Naive thymus-derived CD4-positive, alpha-beta T cell (primary cell): ENCODE results near the gene REX1BD. TPM values are rescaled to one million over a fixed set of nuclear protein-coding genes. Genes with fewer than 3 reads are reported as not detected.
A peak's percentile ranks its signal among the peaks of the same experiment; 100 is the strongest.

Experiments used
- ATAC-seq: fragments of 150-1000 bp; cut with Tn5 transposase; 2 replicates; pipeline ENCODE4 v1.10.0; 2021; ENCODE audit warnings: mild to moderate bottlenecking, moderate library complexity
- CTCF ChIA-PET: fragments of 350-600 bp; sonication (Branson Sonifier 250); formaldehyde crosslinking; loops from one replicate; lab custom pipeline; 2021; ENCODE audit warnings: antibody characterized with exemption; lab: Charles Lee
- POLR2A ChIA-PET: fragments of 350-600 bp; sonication (Branson Sonifier 250); formaldehyde crosslinking; loops from one replicate; lab custom pipeline; 2021; ENCODE audit warnings: antibody characterized with exemption, inconsistent platforms; lab: Charles Lee
- DNase-seq, 9 donors: peaks; one replicate each; pipeline versions ENCODE4 v3.0.0 to v3.0.0-alpha.2; 2020 to 2022; ENCODE audit warnings: mixed read lengths in 1 of 9
- H3K27ac ChIP-seq: one replicate; pipeline ENCODE4 v1.7.0; 2013; ENCODE audit warnings: mild to moderate bottlenecking, low read depth, low read length, moderate library complexity
- H3K27me3 ChIP-seq, 2 donors: one replicate each; pipeline ENCODE4 v1.7.0; 2013; ENCODE audit warnings: low read length in 2 of 2, mild to moderate bottlenecking in 2 of 2, moderate library complexity in 2 of 2; ENCODE audit not compliant: control insufficient read depth in 2 of 2, insufficient read depth in 2 of 2
- H3K36me3 ChIP-seq, 3 experiments: 1 replicate in 2 of 3; 2 replicates in 1 of 3; pipeline ENCODE4 v1.7.0; 2013; ENCODE audit warnings: low read length in 3 of 3, mild to moderate bottlenecking in 3 of 3, moderate library complexity in 1 of 3; ENCODE audit not compliant: insufficient read depth in 3 of 3, control insufficient read depth in 2 of 3
- H3K4me1 ChIP-seq, 2 donors: one replicate each; pipeline ENCODE4 v1.7.0; 2013; ENCODE audit warnings: low read length in 2 of 2, mild to moderate bottlenecking in 2 of 2, moderate library complexity in 1 of 2; ENCODE audit not compliant: control insufficient read depth in 2 of 2, insufficient read depth in 2 of 2
- H3K4me3 ChIP-seq: 2 replicates; pipeline ENCODE4 v1.7.0; 2013; ENCODE audit warnings: mild to moderate bottlenecking, low read length
- H3K9me3 ChIP-seq, 3 experiments: 1 replicate in 2 of 3; 2 replicates in 1 of 3; pipeline ENCODE4 v1.7.0; 2013; ENCODE audit warnings: low read length in 3 of 3; ENCODE audit not compliant: control insufficient read depth in 2 of 3
- H3K27ac Mint-ChIP-seq, 9 donors: one replicate each; pipeline ENCODE4 v1.8.0; 2020 to 2022; ENCODE audit warnings: mixed read lengths in 9 of 9, mild to moderate bottlenecking in 8 of 9, moderate library complexity in 5 of 9, inconsistent platforms in 2 of 9
- H3K27me3 Mint-ChIP-seq, 5 donors: one replicate each; pipeline ENCODE4 v1.8.0; 2021 to 2022; ENCODE audit warnings: mixed read lengths in 5 of 5, mild to moderate bottlenecking in 1 of 5
- H3K36me3 Mint-ChIP-seq, 5 donors: one replicate each; pipeline ENCODE4 v1.8.0; 2020 to 2022; ENCODE audit warnings: mixed read lengths in 5 of 5, mild to moderate bottlenecking in 3 of 5, inconsistent platforms in 1 of 5
- H3K4me1 Mint-ChIP-seq, 7 donors: one replicate each; pipeline ENCODE4 v1.8.0; 2020 to 2022; ENCODE audit warnings: mixed read lengths in 7 of 7, mild to moderate bottlenecking in 3 of 7, inconsistent platforms in 1 of 7
- H3K4me3 Mint-ChIP-seq, 10 donors: one replicate each; pipeline ENCODE4 v1.8.0; 2020 to 2022; ENCODE audit warnings: mild to moderate bottlenecking in 10 of 10, mixed read lengths in 10 of 10, moderate library complexity in 6 of 10, inconsistent platforms in 2 of 10
- H3K9me3 Mint-ChIP-seq, 11 donors: one replicate each; pipeline ENCODE4 v1.8.0; 2020 to 2022; ENCODE audit warnings: mixed read lengths in 11 of 11, mild to moderate bottlenecking in 4 of 11, inconsistent platforms in 1 of 11, moderate library complexity in 1 of 11
- intact Hi-C, 2 donors: fragments of 100-400 bp; cut with micrococcal nuclease; formaldehyde crosslinking; loops; one replicate each; pipeline ENCODE4 v1.15.1; 2023
- polyA plus RNA-seq, 2 donors: library from polyadenylated mRNA; unstranded; fragments of 300-500 nt; fragmentation: Illumina TruSeq; gene quantifications; one replicate each; pipeline ENCODE4 v1.2.3, GENCODE V29; 2021
- total RNA-seq, 6 experiments: library from RNA in 5 of 6; stranded (reverse) in 5 of 6; gene quantifications; 1 replicate in 5 of 6; 2 replicates in 1 of 6; pipeline ENCODE4 v1.2.3 and lab custom pipeline; 2021 to 2026

REX1BD gene
- total and polyA plus RNA-seq, 7 experiments from 2014 or later = 83.9 to 197 (median 151) TPM

GRCh38 chr19:18587962-18588610, 512 bp upstream of the REX1BD start:
- Mint-ChIP-seq H3K27me3 (no peaks in the 10 kb centered on the region), H3K4me1 (peaks cover 20 to 52% (median 38%) of the 10 kb centered on the region in 7 donors), H3K4me3 (peak overlapping the region; percentile 80 to 95 (median 92)), H3K27ac (peak overlapping the region; percentile 89 to 96 (median 93)), H3K9me3 (peaks cover 0 to 2% (median 0%) of the 10 kb centered on the region in 11 donors), H3K36me3 (peaks cover 0 to 18% (median 0%) of the 10 kb centered on the region in 5 donors)
- H3K4me1 ChIP-seq = peaks cover 18 to 33% of the 10 kb centered on the region in 2 donors
- ATAC-seq (peak; percentile 2), DNase-seq (no peak)
- intact Hi-C loops = loop anchor here (1.0 to 10.0 kb wide), 8 partner anchors 17 to 331 kb away; partner anchors contain the start of genes UBA52 (in 2 of the 2), COPE (in 1 of the 2), CRTC1 (in 1 of the 2) and DDX49 (in 1 of the 2)
- CTCF ChIA-PET = interaction anchor here (0.7 to 2.2 kb wide), 9 partner anchors 15 to 325 kb away, joined by 3 to 10 read pairs (median 4); partner anchors contain the start of gene KXD1
- H3K9me3 ChIP-seq = no peaks in the 10 kb centered on the region
- H3K36me3 ChIP-seq = peaks cover 0 to 7% (median 0%) of the 10 kb centered on the region in 3 experiments
- no peaks in the 10 kb centered on the region for H3K27me3 ChIP-seq
- peak overlapping the region; percentile 72 for H3K4me3 ChIP-seq
- peak overlapping the region; percentile 88 for H3K27ac ChIP-seq
- POLR2A ChIA-PET = interaction anchor here (1.2 to 2.9 kb wide), 12 partner anchors 12 to 332 kb away, joined by 3 to 47 read pairs (median 10); partner anchors contain the start of genes COPE, DDX49, ELL and FKBP8

GRCh38 chr19:18589380-18590272, 1.0 kb downstream of the REX1BD start:
- Mint-ChIP-seq H3K4me1 (peaks cover 22 to 57% (median 43%) of the 10 kb centered on the region in 7 donors), H3K27ac (peak overlapping the region; percentile 87 to 98 (median 92)), H3K9me3 (peaks cover 0 to 2% (median 0%) of the 10 kb centered on the region in 11 donors), H3K36me3 (peaks cover 0 to 15% (median 0%) of the 10 kb centered on the region in 5 donors), H3K27me3 (peaks cover 0 to 4% (median 0%) of the 10 kb centered on the region in 5 donors), H3K4me3 (peak overlapping the region; percentile 79 to 94 (median 90))
- ChIA-PET POLR2A (interaction anchor here (0.6 to 2.9 kb wide), 19 partner anchors 13 to 331 kb away, joined by 3 to 47 read pairs (median 4); partner anchors contain the start of genes COPE, DDX49, ELL and FKBP8), CTCF (interaction anchor here (0.8 to 2.2 kb wide), 9 partner anchors 17 to 260 kb away, joined by 3 to 10 read pairs (median 4); partner anchors contain the start of gene UBA52)
- peak; percentile 68 for ATAC-seq
- peak in 3 of 9 donors; percentile 33 to 75 (median 60) for DNase-seq
- no peaks in the 10 kb centered on the region for H3K9me3 ChIP-seq
- peaks cover 0 to 7% (median 0%) of the 10 kb centered on the region in 3 experiments for H3K36me3 ChIP-seq
- intact Hi-C loops = loop anchor here (1.0 to 10.0 kb wide), 15 partner anchors 32 to 330 kb away; partner anchors contain the start of genes COPE (in 2 of the 2), CRTC1 (in 2 of the 2), DDX49 (in 2 of the 2) and KXD1 (in 2 of the 2)
- peak overlapping the region; percentile 72 for H3K4me3 ChIP-seq
- no peaks in the 10 kb centered on the region for H3K27me3 ChIP-seq
- peak overlapping the region; percentile 88 for H3K27ac ChIP-seq
- H3K4me1 ChIP-seq = peaks cover 21 to 40% of the 10 kb centered on the region in 2 donors

- Histone ChIP-seq H3K4me3 (no peak overlapping the region), H3K4me1 (peaks cover 25 to 40% of the 10 kb centered on the region in 2 donors), H3K9me3 (no peaks in the 10 kb centered on the region), H3K27me3 (no peaks in the 10 kb centered on the region), H3K27ac (peak overlapping the region; percentile 88), H3K36me3 (peaks cover 0 to 7% (median 0%) of the 10 kb centered on the region in 3 experiments)
- Mint-ChIP-seq H3K9me3 (peaks cover 0 to 2% (median 0%) of the 10 kb centered on the region in 11 donors), H3K27ac (peak overlapping the region; percentile 67 to 98 (median 91)), H3K27me3 (peaks cover 0 to 10% (median 0%) of the 10 kb centered on the region in 5 donors), H3K4me3 (peak overlapping the region; percentile 71 to 94 (median 89)), H3K4me1 (peaks cover 21 to 60% (median 45%) of the 10 kb centered on the region in 7 donors), H3K36me3 (peaks cover 0 to 12% (median 0%) of the 10 kb centered on the region in 5 donors)
- intact Hi-C loops = no loop called here
- peak in 4 of 9 donors; percentile 21 to 43 (median 34) for DNase-seq
- ChIA-PET POLR2A (interaction anchor here (0.7 to 2.9 kb wide), 4 partner anchors 19 to 309 kb away, joined by 3 to 29 read pairs (median 4); partner anchors contain the start of genes ELL, JUND and UBA52), CTCF (interaction anchor here (2.2 kb wide), 1 partner anchor 71 kb away, joined by 10 read pairs; no protein-coding TSS in a partner anchor)
- no peak for ATAC-seq
Measured at GRCh38 chr19:18590273-18591272, 2.0 kb downstream of the REX1BD start.

GRCh38 chr19:18591735-18592385, 3.3 kb downstream of the REX1BD start:
- no peak for DNase-seq
- Histone ChIP-seq H3K36me3 (peaks cover 0 to 7% (median 0%) of the 10 kb centered on the region in 3 experiments), H3K27me3 (no peaks in the 10 kb centered on the region), H3K9me3 (no peaks in the 10 kb centered on the region), H3K4me1 (peaks cover 25 to 38% of the 10 kb centered on the region in 2 donors), H3K4me3 (no peak overlapping the region), H3K27ac (no peak overlapping the region)
- peaks cover 0 to 20% (median 0%) of the 10 kb centered on the region in 5 donors for H3K27me3 Mint-ChIP-seq
- peaks cover 14 to 55% (median 39%) of the 10 kb centered on the region in 7 donors for H3K4me1 Mint-ChIP-seq
- peak overlapping the region in 5 of 10 donors; percentile 11 to 89 (median 45) for H3K4me3 Mint-ChIP-seq
- POLR2A ChIA-PET = interaction anchor here (0.9 to 2.8 kb wide), 4 partner anchors 21 to 256 kb away, joined by 4 to 10 read pairs (median 4); partner anchors contain the start of gene UBA52
- intact Hi-C loops = no loop called here
- no peak for ATAC-seq
- H3K9me3 Mint-ChIP-seq = peaks cover 0 to 2% (median 0%) of the 10 kb centered on the region in 11 donors
- H3K27ac Mint-ChIP-seq = peak overlapping the region in 2 of 9 donors; percentile 16 to 20
- CTCF ChIA-PET = interaction anchor here (0.6 to 2.7 kb wide), 3 partner anchors 9 to 256 kb away, joined by 4 to 20 read pairs (median 6); no protein-coding TSS in a partner anchor
- peaks cover 0 to 12% (median 0%) of the 10 kb centered on the region in 5 donors for H3K36me3 Mint-ChIP-seq
